Activated CD8-positive, alpha-beta T cell treated with anti-CD3 and anti-CD28 coated beads for 36 hours (primary cell): Measurements from ENCODE around the gene WDR82. TPM values are rescaled to one million over a fixed set of nuclear protein-coding genes. Genes with fewer than 3 reads are reported as not detected.

ENCODE experiments used
- ATAC-seq: fragments of 200-7000 bp; cut with Tn5 transposase; one replicate; pipeline ENCODE4 v1.10.0; 2021; ENCODE audit warnings: mild to moderate bottlenecking, moderate library complexity
- CTCF ChIA-PET: fragments of 350-600 bp; sonication (Branson Sonifier 250); formaldehyde crosslinking; loops from one replicate; lab custom pipeline; 2021; ENCODE audit warnings: antibody characterized with exemption; lab: Charles Lee
- POLR2A ChIA-PET: fragments of 350-600 bp; sonication (Branson Sonifier 250); formaldehyde crosslinking; loops from one replicate; lab custom pipeline; 2021; ENCODE audit warnings: antibody characterized with exemption; lab: Charles Lee
- DNase-seq: peaks from one replicate; pipeline ENCODE4 v3.0.0-alpha.2; 2020
- H3K27ac Mint-ChIP-seq: one replicate; pipeline ENCODE4 v1.8.0; 2021; ENCODE audit warnings: mild to moderate bottlenecking, mixed read lengths
- H3K27me3 Mint-ChIP-seq: one replicate; pipeline ENCODE4 v1.8.0; 2021; ENCODE audit warnings: mixed read lengths
- H3K36me3 Mint-ChIP-seq: one replicate; pipeline ENCODE4 v1.8.0; 2021; ENCODE audit warnings: low read depth, mixed read lengths
- H3K4me1 Mint-ChIP-seq: one replicate; pipeline ENCODE4 v1.8.0; 2021; ENCODE audit warnings: low read depth, mixed read lengths
- H3K4me3 Mint-ChIP-seq: one replicate; pipeline ENCODE4 v1.8.0; 2021; ENCODE audit warnings: mild to moderate bottlenecking, moderate library complexity, mixed read lengths
- H3K9me3 Mint-ChIP-seq: one replicate; pipeline ENCODE4 v1.8.0; 2021; ENCODE audit warnings: mixed read lengths
- intact Hi-C: fragments of 100-400 bp; cut with micrococcal nuclease; formaldehyde crosslinking; loops from one replicate; pipeline ENCODE4 v1.10.0; 2022
- total RNA-seq, 2 experiments: library from RNA; stranded (reverse); gene quantifications; one replicate each; pipeline ENCODE4 v1.2.3, GENCODE V29; 2021
- TF ChIP-seq, protein P1 (sequence below): fragments of 200-600 bp; IDR thresholded peaks from one replicate; pipeline ENCODE4 v1.8.0; 2022; ENCODE audit warnings: antibody characterized with exemption, mild to moderate bottlenecking

WDR82 gene
- total RNA-seq, 2 experiments from 2014 or later = 103 to 105 TPM

DNA sequence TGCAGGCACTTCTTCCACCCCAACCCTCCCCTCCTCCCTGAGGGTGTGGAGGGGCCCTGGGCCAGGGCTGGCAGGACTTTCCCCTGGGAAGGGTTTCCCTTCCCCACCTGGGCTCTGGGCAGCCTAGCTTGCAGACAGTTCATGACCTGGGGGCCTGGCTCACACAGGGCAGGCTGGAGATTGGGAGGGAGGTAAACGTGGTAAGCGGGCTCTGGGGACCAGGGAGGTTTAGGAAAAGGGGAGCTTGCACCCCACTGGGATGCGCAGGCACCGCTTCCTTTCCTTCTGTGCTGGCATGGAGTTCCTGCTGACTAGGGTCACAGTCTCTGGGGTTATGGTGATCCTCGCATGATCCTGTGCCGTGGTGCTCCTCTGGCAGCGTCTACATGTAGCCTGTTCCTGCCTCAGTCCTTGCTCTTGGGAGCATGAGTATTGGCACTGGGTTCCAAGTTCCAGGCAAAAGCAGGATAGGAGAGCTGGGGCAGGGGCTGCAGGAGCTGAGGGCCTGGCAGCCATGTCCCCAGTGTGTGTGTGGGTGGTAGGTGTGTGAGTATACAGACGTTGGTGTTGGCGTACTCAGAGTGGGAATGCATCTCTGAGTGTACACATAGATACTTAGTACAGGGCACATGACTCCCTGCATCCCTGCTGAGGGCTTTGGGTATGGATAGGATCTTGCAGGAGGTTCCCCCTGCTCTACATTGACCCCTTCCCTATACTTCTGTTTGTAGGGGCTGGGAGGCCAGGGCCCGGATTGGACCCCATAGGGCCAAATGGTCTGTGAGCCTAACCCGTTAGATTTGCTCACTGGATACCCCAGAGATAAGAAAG, 16.1 kb upstream of the WDR82 start:
- no peak for DNase-seq
- no peak for ATAC-seq
- Mint-ChIP-seq H3K27me3 (no peaks in the 10 kb centered on the region), H3K4me1 (peaks cover 13% of the 10 kb centered on the region), H3K4me3 (no peak overlapping the region), H3K27ac (no peak overlapping the region), H3K9me3 (no peaks in the 10 kb centered on the region), H3K36me3 (peaks cover 9% of the 10 kb centered on the region)
- intact Hi-C loops = loop anchor here (5.0 kb wide), 1 partner anchor 153 kb away; the partner anchor contains the start of gene SEMA3G
- TF ChIP-seq, protein P1, sequence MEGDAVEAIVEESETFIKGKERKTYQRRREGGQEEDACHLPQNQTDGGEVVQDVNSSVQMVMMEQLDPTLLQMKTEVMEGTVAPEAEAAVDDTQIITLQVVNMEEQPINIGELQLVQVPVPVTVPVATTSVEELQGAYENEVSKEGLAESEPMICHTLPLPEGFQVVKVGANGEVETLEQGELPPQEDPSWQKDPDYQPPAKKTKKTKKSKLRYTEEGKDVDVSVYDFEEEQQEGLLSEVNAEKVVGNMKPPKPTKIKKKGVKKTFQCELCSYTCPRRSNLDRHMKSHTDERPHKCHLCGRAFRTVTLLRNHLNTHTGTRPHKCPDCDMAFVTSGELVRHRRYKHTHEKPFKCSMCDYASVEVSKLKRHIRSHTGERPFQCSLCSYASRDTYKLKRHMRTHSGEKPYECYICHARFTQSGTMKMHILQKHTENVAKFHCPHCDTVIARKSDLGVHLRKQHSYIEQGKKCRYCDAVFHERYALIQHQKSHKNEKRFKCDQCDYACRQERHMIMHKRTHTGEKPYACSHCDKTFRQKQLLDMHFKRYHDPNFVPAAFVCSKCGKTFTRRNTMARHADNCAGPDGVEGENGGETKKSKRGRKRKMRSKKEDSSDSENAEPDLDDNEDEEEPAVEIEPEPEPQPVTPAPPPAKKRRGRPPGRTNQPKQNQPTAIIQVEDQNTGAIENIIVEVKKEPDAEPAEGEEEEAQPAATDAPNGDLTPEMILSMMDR = no peak
- ChIA-PET CTCF (interaction anchor here (1.5 to 18.7 kb wide), 2 partner anchors 43 to 91 kb away, joined by 3 to 264 read pairs; no protein-coding TSS in a partner anchor), POLR2A (interaction anchor here (0.8 to 1.0 kb wide), 3 partner anchors 24 to 74 kb away, joined by 3 to 4 read pairs (median 3); no protein-coding TSS in a partner anchor)

DNA sequence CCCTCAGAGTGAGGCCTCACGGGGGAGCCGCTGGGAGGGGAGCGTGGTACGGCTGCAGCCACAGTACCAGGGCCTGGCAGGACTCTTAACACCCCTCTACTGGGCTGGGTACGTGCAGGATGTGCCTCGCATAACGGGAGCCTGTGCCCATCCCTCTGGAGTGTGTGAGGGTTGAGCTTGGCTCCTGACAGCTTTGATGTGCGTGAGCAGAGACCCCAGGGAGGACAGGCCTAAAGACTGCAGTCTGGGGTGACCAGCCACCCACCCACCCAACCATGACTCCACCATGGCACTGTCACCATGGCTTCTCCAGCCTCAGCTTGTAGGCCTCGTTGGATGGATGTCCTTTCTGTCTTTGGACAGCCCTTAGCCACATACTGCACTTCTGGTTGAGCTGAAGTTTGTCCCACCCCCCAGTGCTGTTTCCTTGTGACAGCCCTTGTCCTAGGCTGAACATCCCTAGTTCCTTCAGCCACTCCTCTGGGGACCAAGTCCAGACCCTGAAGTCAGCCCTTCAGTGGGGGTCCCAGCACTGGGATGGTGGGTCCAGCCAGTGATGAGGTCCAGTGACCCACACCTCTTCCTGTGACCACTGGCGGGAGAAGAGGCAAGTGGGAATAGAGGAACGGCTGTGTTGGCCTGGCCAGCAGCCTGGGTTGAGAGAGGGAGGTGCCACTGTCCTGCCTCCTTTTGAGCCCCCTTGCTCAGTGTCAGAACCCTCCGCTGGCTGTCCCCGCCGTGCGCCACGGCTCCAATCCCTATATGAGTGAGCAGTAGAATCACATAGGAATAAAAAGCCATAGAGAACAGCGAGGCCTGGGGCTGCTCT, 15.3 kb upstream of the WDR82 start:
- DNase-seq (no peak), ATAC-seq (no peak)
- ChIA-PET CTCF (interaction anchor here (1.5 to 18.7 kb wide), 2 partner anchors 44 to 92 kb away, joined by 3 to 264 read pairs; no protein-coding TSS in a partner anchor), POLR2A (interaction anchor here (0.8 kb wide), 1 partner anchor 73 kb away, joined by 3 read pairs; no protein-coding TSS in a partner anchor)
- Mint-ChIP-seq H3K27me3 (no peaks in the 10 kb centered on the region), H3K27ac (no peak overlapping the region), H3K4me3 (no peak overlapping the region), H3K4me1 (peaks cover 15% of the 10 kb centered on the region), H3K9me3 (no peaks in the 10 kb centered on the region), H3K36me3 (peaks cover 9% of the 10 kb centered on the region)
- intact Hi-C loops = loop anchor here (5.0 kb wide), 1 partner anchor 154 kb away; the partner anchor contains the start of gene SEMA3G
- TF ChIP-seq, protein P1 = no peak

DNA sequence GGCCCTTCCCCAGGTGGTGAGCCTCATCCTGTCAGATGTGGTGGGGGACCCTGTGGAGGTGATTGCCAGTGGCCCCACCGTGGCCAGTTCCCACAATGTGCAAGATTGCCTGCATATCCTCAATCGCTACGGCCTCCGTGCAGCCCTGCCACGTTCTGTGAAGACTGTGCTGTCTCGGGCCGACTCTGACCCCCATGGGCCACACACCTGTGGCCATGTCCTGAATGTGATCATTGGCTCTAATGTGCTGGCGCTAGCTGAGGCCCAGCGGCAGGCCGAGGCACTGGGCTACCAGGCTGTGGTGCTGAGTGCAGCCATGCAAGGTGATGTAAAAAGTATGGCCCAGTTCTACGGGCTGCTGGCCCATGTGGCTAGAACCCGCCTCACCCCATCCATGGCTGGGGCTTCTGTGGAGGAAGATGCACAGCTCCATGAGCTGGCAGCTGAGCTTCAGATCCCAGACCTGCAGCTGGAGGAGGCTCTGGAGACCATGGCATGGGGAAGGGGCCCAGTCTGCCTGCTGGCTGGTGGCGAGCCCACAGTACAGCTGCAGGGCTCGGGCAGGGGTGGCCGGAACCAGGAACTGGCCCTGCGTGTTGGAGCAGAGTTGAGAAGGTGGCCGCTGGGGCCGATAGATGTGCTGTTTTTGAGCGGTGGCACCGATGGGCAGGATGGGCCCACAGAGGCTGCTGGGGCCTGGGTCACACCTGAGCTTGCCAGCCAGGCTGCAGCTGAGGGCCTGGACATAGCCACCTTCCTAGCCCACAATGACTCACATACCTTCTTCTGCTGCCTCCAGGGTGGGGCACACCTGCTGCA, 14.0 kb upstream of the WDR82 start:
- CTCF ChIA-PET = interaction anchor here (0.6 to 18.7 kb wide), 9 partner anchors 8 to 154 kb away, joined by 3 to 264 read pairs (median 5); no protein-coding TSS in a partner anchor
- DNase-seq (no peak), ATAC-seq (no peak)
- Mint-ChIP-seq H3K27ac (no peak overlapping the region), H3K36me3 (peaks cover 9% of the 10 kb centered on the region), H3K27me3 (no peaks in the 10 kb centered on the region), H3K4me3 (no peak overlapping the region), H3K4me1 (peaks cover 17% of the 10 kb centered on the region), H3K9me3 (no peaks in the 10 kb centered on the region)
- intact Hi-C loops = loop anchor here (5.0 kb wide), 1 partner anchor 155 kb away; the partner anchor contains the start of gene SEMA3G
- POLR2A ChIA-PET = interaction anchor here (0.8 to 31.0 kb wide), 2 partner anchors 12 to 58 kb away, joined by 3 to 949 read pairs; partner anchors contain the start of genes PPM1M, TLR9 and TWF2
- TF ChIP-seq, protein P1 = no peak

DNA sequence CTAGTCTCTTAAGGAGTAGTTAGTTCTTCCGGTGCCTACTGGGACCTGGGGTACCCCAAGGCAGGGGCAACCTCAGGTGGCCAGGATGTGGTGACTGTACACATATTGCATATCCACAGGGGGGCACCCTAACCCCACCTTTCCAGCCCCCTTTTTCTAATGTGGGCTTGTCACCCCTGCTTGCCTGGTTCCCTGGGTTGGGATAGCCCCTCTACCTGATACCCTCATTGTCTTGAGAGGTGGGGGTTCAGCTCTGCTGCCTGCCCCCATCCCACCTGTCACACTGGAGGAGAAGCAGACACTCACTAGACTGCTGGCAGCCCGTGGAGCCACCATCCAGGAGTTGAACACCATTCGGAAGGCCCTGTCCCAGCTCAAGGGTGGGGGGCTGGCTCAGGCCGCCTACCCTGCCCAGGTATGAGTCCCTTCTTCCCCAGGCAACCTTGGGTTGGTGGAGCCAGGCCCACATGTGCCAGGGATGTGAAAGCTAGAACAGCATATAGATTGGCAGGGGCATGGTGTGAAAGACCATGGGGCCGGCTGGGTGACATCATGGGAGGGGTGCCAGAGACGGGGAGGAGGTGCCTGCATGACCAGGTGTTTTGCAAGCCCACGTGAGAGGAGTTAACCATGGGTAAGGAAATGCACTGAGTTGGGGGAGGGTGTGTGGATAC, 13.2 kb upstream of the WDR82 start:
- CTCF ChIA-PET = interaction anchor here (0.6 to 18.7 kb wide), 12 partner anchors 9 to 154 kb away, joined by 3 to 264 read pairs (median 4); no protein-coding TSS in a partner anchor
- Mint-ChIP-seq H3K4me1 (peaks cover 22% of the 10 kb centered on the region), H3K27ac (no peak overlapping the region), H3K36me3 (peaks cover 13% of the 10 kb centered on the region), H3K9me3 (no peaks in the 10 kb centered on the region), H3K27me3 (no peaks in the 10 kb centered on the region), H3K4me3 (no peak overlapping the region)
- DNase-seq (peak; percentile 63), ATAC-seq (peak; percentile 28)
- intact Hi-C loops = loop anchor here (5.0 kb wide), 1 partner anchor 156 kb away; the partner anchor contains the start of gene SEMA3G
- TF ChIP-seq, protein P1 = peak; percentile 78
- POLR2A ChIA-PET = interaction anchor here (0.8 to 31.0 kb wide), 3 partner anchors 9 to 57 kb away, joined by 3 to 949 read pairs (median 3); partner anchors contain the start of genes PPM1M, TLR9 and TWF2
